CD14-positive monocyte (primary cell): Measurements from ENCODE around the gene BUB3. TPM values are rescaled to one million over a fixed set of nuclear protein-coding genes. Genes with fewer than 3 reads are reported as not detected.
A peak's percentile ranks its signal among the peaks of the same experiment; 100 is the strongest.

Experiments
- DNase-seq, 3 donors: peaks; one replicate each; pipeline ENCODE4 v3.0.0-alpha.2; 2011 to 2022
- H2AFZ ChIP-seq: 2 replicates; pipeline ENCODE4 v1.6.0; 2012; ENCODE audit warnings: mild to moderate bottlenecking, low read depth, low read length, inconsistent platforms; ENCODE audit not compliant: insufficient read depth, poor library complexity, severe bottlenecking
- H3K27ac ChIP-seq, 2 donors: 1 replicate in 1 of 2; 2 replicates in 1 of 2; pipeline ENCODE4 v1.5.1; 2012 to 2013; ENCODE audit warnings: low read length in 2 of 2, control low read depth in 1 of 2, inconsistent platforms in 1 of 2, low read depth in 1 of 2, mild to moderate bottlenecking in 1 of 2
- H3K27me3 ChIP-seq, 2 donors: one replicate each; pipeline versions ENCODE4 v1.6.0 to v1.6.1; 2011 to 2013; ENCODE audit warnings: low read length in 2 of 2; ENCODE audit not compliant: control insufficient read depth in 2 of 2, insufficient read depth in 2 of 2
- H3K36me3 ChIP-seq, 2 donors: replicated peaks in 1 of 2; 1 replicate in 1 of 2; 2 replicates in 1 of 2; pipeline versions ENCODE4 v1.5.1 to v1.6.1; 2012 to 2013; ENCODE audit warnings: low read length in 2 of 2, control low read depth in 1 of 2, inconsistent platforms in 1 of 2, mild to moderate bottlenecking in 1 of 2; ENCODE audit not compliant: insufficient read depth in 2 of 2, control insufficient read depth in 1 of 2
- H3K4me1 ChIP-seq, 2 donors: 1 replicate in 1 of 2; 2 replicates in 1 of 2; pipeline versions ENCODE4 v1.5.1 to v1.6.1; 2012 to 2013; ENCODE audit warnings: low read length in 2 of 2, control low read depth in 1 of 2, inconsistent platforms in 1 of 2, mild to moderate bottlenecking in 1 of 2, moderate library complexity in 1 of 2; ENCODE audit not compliant: insufficient read depth in 2 of 2, control insufficient read depth in 1 of 2
- H3K4me2 ChIP-seq: replicated peaks from 2 replicates; pipeline ENCODE3; 2012; ENCODE audit warnings: low read length, moderate library complexity, mild to moderate bottlenecking; ENCODE audit not compliant: poor library complexity, severe bottlenecking; ENCODE audit errors: extremely low read depth
- H3K4me3 ChIP-seq, 3 experiments: fragments of 200-600 bp in 1 of 3; sonication (generic) in 1 of 3; replicated peaks in 1 of 3; 1 replicate in 2 of 3; 2 replicates in 1 of 3; pipeline ENCODE4 v1.5.1; 2011 to 2013; ENCODE audit warnings: low read length in 3 of 3, mild to moderate bottlenecking in 3 of 3, control low read depth in 2 of 3, low read depth in 2 of 3, inconsistent platforms in 1 of 3, moderate library complexity in 1 of 3
- H3K79me2 ChIP-seq: 2 replicates; pipeline ENCODE4 v1.6.0; 2012; ENCODE audit warnings: mild to moderate bottlenecking, control low read depth, inconsistent platforms, low read length, moderate library complexity; ENCODE audit not compliant: insufficient read depth
- H3K9ac ChIP-seq: 2 replicates; pipeline ENCODE4 v1.6.0; 2017; ENCODE audit warnings: low read length, mild to moderate bottlenecking; ENCODE audit not compliant: insufficient read depth, poor library complexity, severe bottlenecking
- H3K9me3 ChIP-seq, 2 donors: replicated peaks in 1 of 2; 1 replicate in 1 of 2; 2 replicates in 1 of 2; pipeline versions ENCODE4 v1.5.1 to v1.6.1; 2012 to 2013; ENCODE audit warnings: low read length in 2 of 2, control low read depth in 1 of 2; ENCODE audit not compliant: control insufficient read depth in 1 of 2, insufficient read depth in 1 of 2
- H4K20me1 ChIP-seq: 2 replicates; pipeline ENCODE4 v1.6.0; 2012; ENCODE audit warnings: mild to moderate bottlenecking, low read length, control low read depth, moderate library complexity; ENCODE audit not compliant: insufficient read depth
- H3K27ac Mint-ChIP-seq, 7 donors: one replicate each; pipeline ENCODE4 v1.8.0; 2020; ENCODE audit warnings: mild to moderate bottlenecking in 7 of 7, mixed read lengths in 7 of 7, moderate library complexity in 6 of 7, inconsistent platforms in 2 of 7
- H3K27me3 Mint-ChIP-seq, 3 donors: one replicate each; pipeline ENCODE4 v1.8.0; 2021 to 2022; ENCODE audit warnings: low read depth in 3 of 3, mild to moderate bottlenecking in 3 of 3, mixed read lengths in 3 of 3, moderate library complexity in 3 of 3, inconsistent platforms in 1 of 3
- H3K36me3 Mint-ChIP-seq, 2 donors: one replicate each; pipeline ENCODE4 v1.8.0; 2020; ENCODE audit warnings: mixed read lengths in 2 of 2, inconsistent platforms in 1 of 2, mild to moderate bottlenecking in 1 of 2
- H3K4me1 Mint-ChIP-seq: one replicate; pipeline ENCODE4 v1.8.0; 2020; ENCODE audit warnings: mild to moderate bottlenecking, mixed read lengths
- H3K4me3 Mint-ChIP-seq, 2 donors: one replicate each; pipeline ENCODE4 v1.8.0; 2020; ENCODE audit warnings: mild to moderate bottlenecking in 2 of 2, mixed read lengths in 2 of 2, moderate library complexity in 1 of 2
- H3K9me3 Mint-ChIP-seq, 7 donors: one replicate each; pipeline ENCODE4 v1.8.0; 2020 to 2022; ENCODE audit warnings: mixed read lengths in 7 of 7, mild to moderate bottlenecking in 6 of 7, moderate library complexity in 6 of 7, inconsistent platforms in 2 of 7
- WGBS: methylation state at CpG from one replicate; pipeline ENCODE4 v1.1.5; 2013; ENCODE audit warnings: missing lambda C conversion rate; ENCODE audit not compliant: insufficient coverage; 5-methylcytosine and 5-hydroxymethylcytosine counted together
- intact Hi-C, 2 donors: fragments of 100-400 bp; cut with micrococcal nuclease; formaldehyde crosslinking; loops; one replicate each; pipeline versions ENCODE4 v1.15.0 to v1.15.1; 2023
- polyA plus RNA-seq, 3 donors: library from polyadenylated mRNA; depleted of rRNA in 1 of 3; unstranded in 2 of 3; stranded (reverse) in 1 of 3; fragments of 300-500 nt in 2 of 3; fragments of >200 nt in 1 of 3; fragmentation: Illumina TruSeq in 2 of 3; gene quantifications; 1 replicate in 2 of 3; 2 replicates in 1 of 3; pipeline ENCODE4 v1.2.3, GENCODE V29; 2012 to 2021
- TF ChIP-seq, protein P1 (sequence below): fragments of 200-600 bp; IDR thresholded peaks from one replicate; pipeline ENCODE4 v1.8.0; 2022; ENCODE audit warnings: antibody characterized with exemption, mild to moderate bottlenecking

The BUB3 gene
- polyA plus RNA-seq, 3 donors = 61.2 to 96.4 (median 80.4) TPM

DNA sequence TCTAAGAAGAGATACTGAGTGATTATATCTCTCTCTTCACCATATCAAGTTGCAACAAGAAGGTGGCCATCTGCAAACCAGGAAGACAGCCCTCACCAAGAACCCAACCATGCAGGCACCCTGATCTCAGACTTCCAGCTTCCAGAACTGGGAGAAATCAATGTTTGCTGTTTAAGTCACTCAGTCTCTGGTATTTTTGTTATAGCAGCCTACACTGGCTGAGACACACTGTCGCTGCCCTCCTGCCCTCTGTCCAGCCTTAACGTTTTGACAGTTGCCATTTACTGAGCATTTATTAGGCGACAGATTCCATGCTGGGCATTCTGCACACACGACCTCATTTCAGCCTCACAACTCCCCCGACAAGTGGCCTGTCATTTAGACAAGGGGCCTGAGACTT, 28.0 kb upstream of the BUB3 start:
- H3K36me3 Mint-ChIP-seq = no peaks in the 10 kb centered on the region
- no peak overlapping the region for H2AFZ ChIP-seq

DNA sequence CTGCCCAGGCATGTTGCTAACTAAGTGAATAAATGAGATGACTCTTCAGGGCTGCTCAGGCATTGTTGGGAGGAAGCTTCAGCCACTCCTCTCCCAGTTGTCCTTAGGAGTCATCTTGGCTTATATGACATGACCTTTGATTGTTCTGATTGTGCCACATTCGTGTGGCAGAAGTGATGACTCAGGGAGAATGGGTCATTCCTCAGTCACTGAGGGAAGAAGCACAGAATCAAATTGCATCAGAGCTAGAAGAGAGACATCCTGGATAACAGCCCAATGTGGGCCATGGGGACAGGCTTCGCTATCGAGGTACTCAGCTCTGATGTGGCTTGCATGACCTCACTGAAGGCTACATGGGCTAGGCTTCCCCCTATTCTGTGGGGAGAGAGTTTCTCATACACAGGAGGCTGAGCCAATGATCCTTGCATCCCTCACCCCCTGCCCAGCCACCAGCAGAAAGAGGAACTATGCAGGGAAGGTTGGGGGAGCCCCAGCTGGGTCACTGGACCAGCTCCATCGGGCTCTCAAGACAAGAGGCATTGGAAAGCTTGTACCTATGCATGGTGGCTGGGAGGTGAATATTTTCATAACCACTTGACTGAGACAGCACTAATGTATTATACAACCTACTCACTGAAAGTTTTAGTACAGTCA, 24.5 kb upstream of the BUB3 start:
- TF ChIP-seq, protein P1, sequence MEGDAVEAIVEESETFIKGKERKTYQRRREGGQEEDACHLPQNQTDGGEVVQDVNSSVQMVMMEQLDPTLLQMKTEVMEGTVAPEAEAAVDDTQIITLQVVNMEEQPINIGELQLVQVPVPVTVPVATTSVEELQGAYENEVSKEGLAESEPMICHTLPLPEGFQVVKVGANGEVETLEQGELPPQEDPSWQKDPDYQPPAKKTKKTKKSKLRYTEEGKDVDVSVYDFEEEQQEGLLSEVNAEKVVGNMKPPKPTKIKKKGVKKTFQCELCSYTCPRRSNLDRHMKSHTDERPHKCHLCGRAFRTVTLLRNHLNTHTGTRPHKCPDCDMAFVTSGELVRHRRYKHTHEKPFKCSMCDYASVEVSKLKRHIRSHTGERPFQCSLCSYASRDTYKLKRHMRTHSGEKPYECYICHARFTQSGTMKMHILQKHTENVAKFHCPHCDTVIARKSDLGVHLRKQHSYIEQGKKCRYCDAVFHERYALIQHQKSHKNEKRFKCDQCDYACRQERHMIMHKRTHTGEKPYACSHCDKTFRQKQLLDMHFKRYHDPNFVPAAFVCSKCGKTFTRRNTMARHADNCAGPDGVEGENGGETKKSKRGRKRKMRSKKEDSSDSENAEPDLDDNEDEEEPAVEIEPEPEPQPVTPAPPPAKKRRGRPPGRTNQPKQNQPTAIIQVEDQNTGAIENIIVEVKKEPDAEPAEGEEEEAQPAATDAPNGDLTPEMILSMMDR = no peak
- Mint-ChIP-seq H3K27me3 (peaks cover 58 to 87% (median 77%) of the 10 kb centered on the region in 3 donors), H3K4me3 (peak overlapping the region in 1 of 2 donors; percentile 22), H3K9me3 (peaks cover 0 to 18% (median 5%) of the 10 kb centered on the region in 7 donors), H3K27ac (peak overlapping the region in 1 of 7 donors; percentile 11), H3K36me3 (no peaks in the 10 kb centered on the region), H3K4me1 (peaks cover 21% of the 10 kb centered on the region)
- H3K4me1 ChIP-seq = peaks cover 4 to 12% of the 10 kb centered on the region in 2 donors
- no peaks in the 10 kb centered on the region for H3K79me2 ChIP-seq
- H3K27ac ChIP-seq = no peak overlapping the region
- no peak overlapping the region for H2AFZ ChIP-seq
- no peaks in the 10 kb centered on the region for H3K36me3 ChIP-seq
- no peaks in the 10 kb centered on the region for H4K20me1 ChIP-seq
- H3K9me3 ChIP-seq = peaks cover 0 to 28% of the 10 kb centered on the region in 2 donors
- peaks cover 71 to 89% of the 10 kb centered on the region in 2 donors for H3K27me3 ChIP-seq
- no peak overlapping the region for H3K4me3 ChIP-seq
- DNase-seq = peak in 2 of 3 donors; percentile 7 to 53
- WGBS = 33% methylated on average over 1 of the region's 4 CpGs
- intact Hi-C loops = loop anchor here in 1 of 2 donors (10.0 kb wide), 1 partner anchor 835 kb away; no protein-coding TSS in a partner anchor
- no peak overlapping the region for H3K9ac ChIP-seq
- H3K4me2 ChIP-seq = no peak overlapping the region

More for the DNA sequence above, 28.0 kb upstream of the BUB3 start:
- H3K79me2 ChIP-seq = no peaks in the 10 kb centered on the region
- TF ChIP-seq, protein P1 = no peak
- intact Hi-C loops = no loop called here
- peaks cover 43 to 64% of the 10 kb centered on the region in 2 donors for H3K27me3 ChIP-seq
- Mint-ChIP-seq H3K27me3 (peaks cover 31 to 59% (median 57%) of the 10 kb centered on the region in 3 donors), H3K27ac (no peak overlapping the region), H3K4me1 (peaks cover 4% of the 10 kb centered on the region), H3K4me3 (no peak overlapping the region), H3K9me3 (peaks cover 0 to 7% (median 0%) of the 10 kb centered on the region in 7 donors)
- no peak for DNase-seq
- no peak overlapping the region for H3K4me3 ChIP-seq
- no peak overlapping the region for H3K27ac ChIP-seq
- no peak overlapping the region for H3K9ac ChIP-seq
- WGBS = 82% methylated on average over 3 of the region's 5 CpGs
- H3K9me3 ChIP-seq = peaks cover 0 to 4% of the 10 kb centered on the region in 2 donors
- H4K20me1 ChIP-seq = no peaks in the 10 kb centered on the region
- no peaks in the 10 kb centered on the region for H3K4me1 ChIP-seq
- H3K36me3 ChIP-seq = no peaks in the 10 kb centered on the region
- no peak overlapping the region for H3K4me2 ChIP-seq
